T-helper 2 cell treated with Interferon-gamma antibody and Interleukin-4, amounts not matched to agents 100 ng/mL and 5 ng/mL, for 36 hours (primary cell): Measurements from ENCODE around the gene HABP2. TPM values are rescaled to one million over a fixed set of nuclear protein-coding genes. Genes with fewer than 3 reads are reported as not detected.

Experiments
- intact Hi-C: fragments of 100-400 bp; cut with micrococcal nuclease; formaldehyde crosslinking; loops from one replicate; pipeline ENCODE4 v1.15.1; 2023
- total RNA-seq: library from RNA; stranded (reverse); gene quantifications from 2 replicates; pipeline ENCODE4 v1.2.3, GENCODE V29; 2022

The HABP2 gene
- total RNA-seq, 1 donor from 2014 or later = not detected

DNA sequence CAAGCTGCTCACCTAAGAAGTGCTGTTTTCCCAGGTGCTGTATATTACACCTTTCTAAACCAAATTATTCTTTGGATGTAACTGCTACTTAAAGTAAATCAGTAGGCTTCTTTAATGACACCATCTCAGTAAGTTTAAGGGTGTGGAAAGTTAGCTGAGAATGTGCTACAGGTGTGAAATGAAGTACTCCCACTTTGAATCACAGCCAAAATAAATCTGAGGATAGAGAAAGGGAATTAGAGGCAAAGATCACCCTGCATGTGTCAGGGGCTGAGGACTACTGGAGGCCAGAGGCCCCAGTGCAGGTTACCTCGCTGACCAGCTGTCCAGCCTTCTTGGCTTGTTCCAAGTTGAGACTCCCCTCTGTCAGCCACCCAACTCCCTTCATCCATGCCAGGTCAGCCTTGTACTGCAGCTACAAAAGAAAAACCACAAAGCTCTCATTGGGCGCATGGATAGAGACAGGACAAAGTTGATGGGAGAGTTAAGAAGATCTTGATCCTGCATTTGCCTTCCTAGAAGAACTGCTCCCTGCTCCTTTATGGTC, 75.8 kb downstream of the HABP2 start:
- intact Hi-C loops = no loop called here

- intact Hi-C loops = no loop called here
Measured at GRCh38 chr10:113630929-113631533, 78.2 kb downstream of the HABP2 start.

DNA sequence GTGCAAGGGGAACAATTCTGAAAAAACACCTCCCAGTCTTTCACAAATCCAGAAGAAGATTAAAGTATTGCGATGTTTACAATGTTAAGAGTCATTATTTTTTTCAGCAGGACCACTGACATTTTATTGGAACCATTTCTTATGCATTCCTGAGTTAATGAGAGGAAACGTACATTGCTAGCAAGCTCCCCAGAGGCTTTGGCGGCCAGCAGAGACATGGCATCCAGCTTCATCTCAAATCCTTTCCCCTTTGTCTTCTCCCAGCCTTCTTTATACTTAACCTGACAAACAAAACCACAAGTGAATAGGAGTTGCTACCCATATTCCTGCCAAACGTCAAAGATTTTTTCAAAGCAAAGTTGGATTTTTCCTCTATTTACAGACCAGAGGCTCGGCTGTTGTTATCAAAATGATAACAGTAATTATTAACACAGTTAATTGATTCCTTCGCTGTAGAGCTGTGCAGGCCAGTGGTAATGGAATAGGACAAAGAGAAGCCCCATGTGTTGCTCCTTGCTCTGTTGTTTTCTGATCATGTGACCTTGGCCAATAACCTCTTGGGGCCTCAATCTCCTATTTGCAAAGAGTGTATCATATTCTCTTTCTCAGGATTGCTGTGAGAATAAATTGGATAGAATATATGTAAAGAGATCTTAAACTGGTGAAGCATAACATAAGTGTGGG, 79.0 kb downstream of the HABP2 start:
- intact Hi-C loops = no loop called here

Other genes with a start within 250 kb of the HABP2 start
- not detected in 2 replicates for gene NRAP, start 111.0 kb downstream of the HABP2 start, total RNA-seq
- 30.4 and 32.0 TPM in 2 replicates for gene CASP7, start 126.9 kb downstream of the HABP2 start, total RNA-seq
- gene PLEKHS1, start 198.6 kb downstream of the HABP2 start, total RNA-seq = 0.11 TPM in 1 of 2 replicates, not detected in the other